Activated naive CD4-positive, alpha-beta T cell treated with anti-CD3 and anti-CD28 coated beads for 36 hours (primary cell): ENCODE measurements around the gene HGF. TPM values are rescaled to one million over a fixed set of nuclear protein-coding genes. Genes with fewer than 3 reads are reported as not detected.

ENCODE experiments used
- CTCF ChIA-PET: fragments of 350-600 bp; sonication (Branson Sonifier 250); formaldehyde crosslinking; loops from one replicate; lab custom pipeline; 2021; ENCODE audit warnings: antibody characterized with exemption; lab: Charles Lee
- DNase-seq: peaks from one replicate; pipeline ENCODE4 v3.0.0-alpha.2; 2020
- H3K27ac Mint-ChIP-seq: one replicate; pipeline ENCODE4 v1.8.0; 2021; ENCODE audit warnings: mild to moderate bottlenecking, mixed read lengths
- H3K27me3 Mint-ChIP-seq: one replicate; pipeline ENCODE4 v1.8.0; 2021; ENCODE audit warnings: low read depth, mixed read lengths
- H3K36me3 Mint-ChIP-seq: one replicate; pipeline ENCODE4 v1.8.0; 2021; ENCODE audit warnings: low read depth, mixed read lengths
- H3K4me1 Mint-ChIP-seq: one replicate; pipeline ENCODE4 v1.8.0; 2021; ENCODE audit warnings: low read depth, mixed read lengths
- H3K4me3 Mint-ChIP-seq: one replicate; pipeline ENCODE4 v1.8.0; 2021; ENCODE audit warnings: mild to moderate bottlenecking, moderate library complexity, mixed read lengths
- H3K9me3 Mint-ChIP-seq: one replicate; pipeline ENCODE4 v1.8.0; 2021; ENCODE audit warnings: mixed read lengths
- intact Hi-C: fragments of 100-400 bp; cut with micrococcal nuclease; formaldehyde crosslinking; loops from one replicate; pipeline ENCODE4 v1.15.1; 2023
- total RNA-seq, 2 experiments: library from RNA; stranded (reverse); gene quantifications; one replicate each; pipeline ENCODE4 v1.2.3, GENCODE V29; 2021

HGF gene
- total RNA-seq, 2 experiments from 2014 or later: not detected

DNA sequence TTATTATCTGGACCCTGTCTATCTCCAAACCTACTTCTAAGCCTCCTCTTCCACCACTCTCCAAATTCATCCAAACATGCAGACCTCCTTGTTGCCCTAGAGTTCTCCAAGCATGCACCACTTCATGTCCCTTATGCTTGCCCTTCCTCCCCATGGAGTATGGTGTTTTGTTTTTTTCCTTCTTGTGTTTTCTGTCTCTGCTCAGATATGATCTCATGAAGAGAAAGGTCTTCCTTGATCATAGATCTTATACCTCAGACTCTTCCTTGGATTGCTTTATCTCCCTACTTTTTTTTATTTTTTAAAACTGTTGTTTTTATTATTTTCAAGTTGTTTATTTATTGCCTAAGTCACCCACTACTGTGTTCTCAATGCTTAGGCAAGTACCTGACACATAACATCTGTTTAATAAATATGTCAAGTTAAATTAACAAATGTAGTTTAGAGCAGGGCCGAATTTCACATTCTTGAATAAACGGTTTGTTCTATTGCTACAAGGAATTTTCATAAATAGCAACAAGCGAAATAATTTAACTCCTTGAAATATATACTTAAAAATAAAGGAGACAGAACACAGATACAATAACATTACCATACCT is 84.5 kb downstream of the HGF start:
- no peak for DNase-seq
- Mint-ChIP-seq H3K27me3 (no peaks in the 10 kb centered on the region), H3K27ac (no peak overlapping the region), H3K36me3 (no peaks in the 10 kb centered on the region), H3K9me3 (peaks cover 4% of the 10 kb centered on the region), H3K4me1 (no peaks in the 10 kb centered on the region), H3K4me3 (no peak overlapping the region)
- intact Hi-C loops: no loop called here
- CTCF ChIA-PET: no interaction called here

DNA sequence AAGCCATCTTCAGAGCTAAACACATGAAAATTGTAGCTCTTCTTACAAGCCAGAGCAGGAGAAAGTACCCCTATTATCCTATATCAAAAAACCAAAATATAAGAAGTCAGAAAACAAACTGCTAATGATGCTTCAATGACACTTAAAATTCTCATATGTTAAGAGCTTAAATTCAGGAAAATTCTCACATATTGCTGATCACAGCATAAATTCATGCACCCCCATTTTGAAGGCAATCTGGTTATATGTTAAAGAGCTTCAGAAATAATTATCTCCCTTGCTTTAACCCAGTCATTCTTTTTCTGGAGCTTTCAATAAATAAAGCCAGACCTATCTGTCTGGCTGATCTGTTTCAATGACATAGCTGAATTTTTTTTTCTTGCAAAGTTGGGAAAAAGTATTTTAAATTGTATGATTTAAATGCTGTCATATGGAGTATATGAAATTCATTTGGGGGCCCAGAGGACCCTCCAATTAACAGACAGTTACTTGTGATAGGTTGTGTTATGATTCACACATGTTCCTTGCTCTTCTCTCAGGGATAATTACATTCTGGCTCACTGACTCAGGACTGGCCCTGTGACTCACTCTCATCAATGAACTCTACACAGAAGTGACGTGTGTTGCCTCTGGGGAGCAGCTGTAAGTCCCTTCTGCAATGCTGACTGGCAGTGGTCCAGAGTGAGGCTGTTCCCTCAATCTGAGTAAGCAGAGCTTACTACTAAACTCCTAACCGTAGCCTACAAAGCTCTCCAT is 85.2 kb downstream of the HGF start:
- H3K27me3 Mint-ChIP-seq: no peaks in the 10 kb centered on the region
- no peaks in the 10 kb centered on the region for H3K4me1 Mint-ChIP-seq
- no peak overlapping the region for H3K27ac Mint-ChIP-seq
- no peak overlapping the region for H3K4me3 Mint-ChIP-seq
- H3K36me3 Mint-ChIP-seq: no peaks in the 10 kb centered on the region
- CTCF ChIA-PET: interaction anchor here (0.7 kb wide), 1 partner anchor 841 kb away, joined by 6 read pairs; no protein-coding TSS in a partner anchor
- intact Hi-C loops: no loop called here
- peaks cover 4% of the 10 kb centered on the region for H3K9me3 Mint-ChIP-seq
- DNase-seq: peak; percentile 5

DNA sequence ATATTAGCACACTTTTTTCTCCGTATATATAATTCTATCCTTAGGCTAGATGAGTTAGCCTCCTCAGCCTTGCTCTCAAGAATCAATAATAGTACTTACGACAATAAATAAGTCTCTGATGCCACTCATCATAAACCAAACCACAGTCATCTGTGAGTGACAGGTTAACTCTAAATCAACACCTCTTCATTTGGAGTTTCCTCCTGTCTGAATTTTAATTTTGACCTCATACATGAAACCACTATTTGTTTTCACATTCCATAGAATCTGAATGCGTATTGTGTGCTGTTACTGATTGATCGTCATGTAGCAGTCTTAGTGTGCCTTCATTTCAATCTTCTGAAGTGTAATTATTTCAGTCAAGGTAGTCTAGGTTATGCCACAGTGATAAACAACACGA is 85.8 kb downstream of the HGF start:
- no peaks in the 10 kb centered on the region for H3K4me1 Mint-ChIP-seq
- no peaks in the 10 kb centered on the region for H3K27me3 Mint-ChIP-seq
- H3K9me3 Mint-ChIP-seq: peaks cover 4% of the 10 kb centered on the region
- no peaks in the 10 kb centered on the region for H3K36me3 Mint-ChIP-seq
- CTCF ChIA-PET: interaction anchor here (0.7 kb wide), 1 partner anchor 841 kb away, joined by 6 read pairs; no protein-coding TSS in a partner anchor
- H3K4me3 Mint-ChIP-seq: no peak overlapping the region
- intact Hi-C loops: no loop called here
- no peak for DNase-seq
- no peak overlapping the region for H3K27ac Mint-ChIP-seq

DNA sequence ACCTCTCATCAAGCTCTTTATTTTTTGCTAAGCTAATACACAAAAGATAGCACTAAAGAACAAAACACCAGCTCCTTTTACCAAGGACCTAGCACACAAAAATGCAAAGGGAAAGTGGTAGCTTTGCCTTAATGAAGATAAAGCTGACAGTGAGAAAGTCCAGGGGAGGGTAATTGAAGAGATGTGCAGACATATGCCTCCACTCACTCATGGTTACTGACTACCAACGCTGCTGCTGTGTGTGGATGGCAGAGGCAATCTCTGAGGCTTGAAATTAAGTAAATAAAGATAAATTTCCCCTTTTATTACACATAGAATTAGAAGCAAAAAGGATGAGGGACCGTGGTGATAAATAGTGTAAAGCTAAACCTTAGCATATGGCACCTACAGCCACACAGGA is 87.0 kb downstream of the HGF start:
- no peaks in the 10 kb centered on the region for H3K36me3 Mint-ChIP-seq
- CTCF ChIA-PET: no interaction called here
- H3K27me3 Mint-ChIP-seq: no peaks in the 10 kb centered on the region
- no peak overlapping the region for H3K4me3 Mint-ChIP-seq
- peaks cover 2% of the 10 kb centered on the region for H3K9me3 Mint-ChIP-seq
- DNase-seq: no peak
- no peaks in the 10 kb centered on the region for H3K4me1 Mint-ChIP-seq
- no peak overlapping the region for H3K27ac Mint-ChIP-seq
- intact Hi-C loops: no loop called here

DNA sequence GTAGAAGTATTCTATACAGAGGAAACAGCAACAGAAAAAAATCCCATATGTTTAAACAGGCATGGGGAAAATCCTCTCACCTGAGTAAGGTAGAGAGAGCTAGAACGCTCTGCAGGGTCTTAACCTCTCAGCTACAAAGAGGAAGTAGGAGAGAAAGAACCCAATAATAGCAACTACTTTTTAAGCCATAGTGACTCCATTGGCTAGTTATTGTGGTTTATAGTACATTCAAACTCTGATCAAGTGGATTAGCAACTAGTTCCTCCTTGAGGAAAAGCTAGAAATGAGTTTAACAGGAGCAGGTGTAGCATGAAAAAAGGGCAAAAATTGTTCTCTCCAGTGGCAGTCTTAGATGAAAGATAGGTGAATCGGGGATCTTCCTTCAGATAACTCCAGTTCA is 89.7 kb downstream of the HGF start:
- Mint-ChIP-seq H3K27ac (no peak overlapping the region), H3K9me3 (no peaks in the 10 kb centered on the region), H3K4me3 (no peak overlapping the region), H3K4me1 (no peaks in the 10 kb centered on the region), H3K36me3 (no peaks in the 10 kb centered on the region), H3K27me3 (no peaks in the 10 kb centered on the region)
- no peak for DNase-seq
- CTCF ChIA-PET: no interaction called here
- intact Hi-C loops: no loop called here

DNA sequence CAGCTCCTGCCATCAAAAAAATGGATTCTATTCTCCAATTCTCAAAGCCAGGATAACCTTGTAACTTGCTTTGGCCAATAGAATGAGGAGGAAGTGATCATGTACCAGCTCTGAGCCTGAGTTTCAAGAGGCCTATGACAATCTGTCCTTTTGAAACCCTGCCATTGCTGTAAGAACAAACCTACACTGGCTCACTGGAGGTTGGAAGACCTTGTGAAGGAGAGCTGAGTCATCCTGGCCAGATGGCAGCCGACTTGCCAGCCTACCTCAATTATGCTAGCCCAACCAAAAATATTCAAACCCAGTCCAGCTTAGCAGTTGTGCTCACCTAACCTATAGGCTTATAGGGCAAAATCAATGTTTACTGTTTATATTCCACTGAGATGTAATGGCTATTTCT is 93.0 kb downstream of the HGF start:
- H3K27me3 Mint-ChIP-seq: no peaks in the 10 kb centered on the region
- H3K4me3 Mint-ChIP-seq: no peak overlapping the region
- CTCF ChIA-PET: no interaction called here

DNA sequence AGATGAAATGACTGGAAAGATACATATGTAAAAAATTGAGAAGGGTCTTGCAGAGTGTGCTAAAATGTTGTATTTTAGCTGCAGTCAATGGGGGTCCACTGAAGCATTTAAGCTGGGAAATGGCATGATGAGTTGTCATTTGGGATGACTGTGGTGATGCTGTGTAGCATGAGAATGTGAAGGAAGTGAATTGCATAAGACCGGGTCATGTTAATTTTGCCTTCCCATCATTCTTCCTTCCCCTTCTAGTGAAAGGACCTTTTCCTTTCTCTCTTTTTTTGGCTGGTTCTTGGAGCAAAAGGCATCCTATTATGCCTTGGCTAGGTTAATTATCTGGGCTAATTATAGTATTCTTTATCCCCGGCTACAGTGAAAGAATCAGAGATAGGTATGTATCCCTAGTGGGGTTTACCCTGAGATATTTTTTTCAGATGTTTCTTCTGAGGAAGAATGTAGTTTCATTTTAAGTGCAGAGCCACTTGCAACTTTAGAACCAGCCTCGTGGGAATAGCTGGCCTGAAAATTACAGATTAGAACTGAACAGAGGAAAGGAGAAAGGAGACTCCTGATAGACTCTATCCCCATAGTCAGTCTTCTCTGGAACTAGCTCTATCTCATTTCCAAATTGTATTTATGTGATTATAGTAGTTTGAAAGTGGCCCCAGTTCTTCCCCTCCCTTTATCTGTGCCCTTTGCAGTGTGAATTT is 93.6 kb downstream of the HGF start:
- intact Hi-C loops: no loop called here
- no peaks in the 10 kb centered on the region for H3K36me3 Mint-ChIP-seq
- CTCF ChIA-PET: no interaction called here
- H3K9me3 Mint-ChIP-seq: peaks cover 3% of the 10 kb centered on the region
- no peak overlapping the region for H3K27ac Mint-ChIP-seq
- H3K4me3 Mint-ChIP-seq: no peak overlapping the region
- H3K4me1 Mint-ChIP-seq: no peaks in the 10 kb centered on the region
- no peak for DNase-seq
- no peaks in the 10 kb centered on the region for H3K27me3 Mint-ChIP-seq

More for the DNA sequence above, 93.0 kb downstream of the HGF start:
- Mint-ChIP-seq H3K9me3 (peaks cover 3% of the 10 kb centered on the region), H3K27ac (no peak overlapping the region), H3K4me1 (no peaks in the 10 kb centered on the region), H3K36me3 (no peaks in the 10 kb centered on the region)
- intact Hi-C loops: no loop called here
- no peak for DNase-seq

DNA sequence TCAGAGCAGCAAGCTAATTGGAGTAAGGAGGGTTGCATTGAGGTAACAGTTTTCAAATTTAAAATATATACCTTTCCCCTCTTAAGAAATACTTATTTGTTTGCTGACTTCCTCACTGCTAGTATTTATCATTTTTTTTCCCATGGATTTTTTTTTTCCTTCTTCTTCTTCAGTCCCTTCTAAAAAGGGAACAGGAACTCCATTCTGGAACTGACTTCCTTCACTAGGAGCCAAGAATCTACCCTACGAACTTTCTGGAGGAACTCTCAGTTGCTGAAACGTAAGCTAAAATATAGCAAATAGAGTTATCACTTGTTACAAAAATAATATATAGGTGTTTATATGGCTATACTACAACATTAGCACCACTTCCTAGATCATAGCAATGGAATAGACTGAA is 95.4 kb downstream of the HGF start:
- Mint-ChIP-seq H3K36me3 (no peaks in the 10 kb centered on the region), H3K27me3 (no peaks in the 10 kb centered on the region), H3K27ac (no peak overlapping the region), H3K4me1 (no peaks in the 10 kb centered on the region), H3K9me3 (peaks cover 3% of the 10 kb centered on the region), H3K4me3 (no peak overlapping the region)
- intact Hi-C loops: no loop called here
- CTCF ChIA-PET: interaction anchor here (0.6 kb wide), 1 partner anchor 813 kb away, joined by 3 read pairs; no protein-coding TSS in a partner anchor
- no peak for DNase-seq

DNA sequence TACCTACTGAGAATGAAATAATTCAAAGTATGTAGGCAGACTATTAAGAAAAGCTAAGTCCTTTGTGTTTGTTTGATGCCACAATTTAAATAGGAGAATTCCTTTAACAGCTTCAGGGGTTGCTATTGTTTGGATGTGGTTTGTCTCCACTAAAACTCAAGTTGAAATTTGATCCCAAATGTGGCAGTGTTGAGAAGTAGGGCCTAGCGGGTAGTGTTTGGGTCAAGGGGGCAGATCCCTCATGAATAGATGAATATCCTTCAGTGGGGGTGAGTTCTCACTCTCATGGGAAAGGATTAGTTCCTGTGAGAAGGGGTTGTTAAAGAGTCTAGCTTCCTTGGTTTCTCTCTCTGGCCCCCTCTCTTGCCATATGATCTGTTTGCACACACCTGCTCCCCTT is 97.0 kb downstream of the HGF start:
- intact Hi-C loops: no loop called here
- H3K4me1 Mint-ChIP-seq: no peaks in the 10 kb centered on the region

DNA sequence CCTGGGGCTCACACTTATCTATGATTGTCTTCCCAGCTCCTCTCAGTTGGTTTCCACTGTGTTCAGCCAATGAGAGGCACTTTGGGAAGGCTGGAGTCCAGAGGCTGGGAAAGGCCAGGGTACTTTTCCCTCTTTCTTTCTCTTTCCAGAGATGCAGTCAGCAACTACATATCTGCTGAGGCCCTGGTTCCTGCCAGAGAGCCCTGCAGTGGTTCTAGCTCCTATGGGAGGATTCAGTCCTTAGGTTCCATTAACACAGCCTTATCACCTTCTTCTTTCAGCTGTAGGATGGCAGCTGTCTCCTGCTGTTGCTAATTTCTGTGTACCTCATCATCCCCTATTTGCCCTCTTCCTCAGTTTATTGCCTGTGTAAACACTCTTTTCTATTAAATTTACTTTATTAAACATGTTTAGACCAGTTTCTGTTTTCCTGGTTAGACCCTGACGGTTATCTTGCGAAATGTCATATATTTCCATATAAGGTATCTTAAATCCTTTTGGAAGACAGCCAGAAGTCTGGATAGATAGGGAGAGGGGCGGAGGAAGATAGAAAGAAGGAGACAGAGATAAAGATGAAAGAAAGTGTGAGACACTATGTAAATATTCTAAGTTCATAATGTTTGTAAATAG is 100.3 kb downstream of the HGF start:
- no peaks in the 10 kb centered on the region for H3K4me1 Mint-ChIP-seq
- no peaks in the 10 kb centered on the region for H3K36me3 Mint-ChIP-seq
- CTCF ChIA-PET: no interaction called here

More for the DNA sequence above, 97.0 kb downstream of the HGF start:
- no peak overlapping the region for H3K27ac Mint-ChIP-seq
- no peak overlapping the region for H3K4me3 Mint-ChIP-seq
- CTCF ChIA-PET: no interaction called here
- no peaks in the 10 kb centered on the region for H3K36me3 Mint-ChIP-seq
- no peaks in the 10 kb centered on the region for H3K27me3 Mint-ChIP-seq
- H3K9me3 Mint-ChIP-seq: peaks cover 3% of the 10 kb centered on the region
- no peak for DNase-seq

DNA sequence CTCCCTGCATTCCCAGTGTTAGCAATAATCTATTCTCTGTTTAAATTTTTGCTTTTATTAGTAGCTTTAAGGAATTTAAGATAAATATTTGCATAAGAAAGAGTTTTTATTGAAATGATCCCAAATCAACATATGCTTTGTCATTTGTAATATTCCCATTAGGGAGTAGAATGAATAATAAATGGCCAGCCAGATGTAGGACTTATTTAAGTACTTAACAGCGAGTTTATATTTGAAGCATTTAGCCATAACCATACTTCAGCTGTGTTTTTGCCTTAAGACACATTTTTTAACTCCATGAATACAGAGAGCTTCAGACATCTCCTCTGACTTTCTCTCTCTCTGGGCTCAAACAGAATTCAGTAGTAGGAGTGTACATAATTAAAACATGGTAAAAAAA is 103.6 kb downstream of the HGF start:
- Mint-ChIP-seq H3K4me1 (no peaks in the 10 kb centered on the region), H3K27me3 (no peaks in the 10 kb centered on the region), H3K36me3 (no peaks in the 10 kb centered on the region), H3K9me3 (no peaks in the 10 kb centered on the region), H3K4me3 (no peak overlapping the region), H3K27ac (no peak overlapping the region)
- CTCF ChIA-PET: no interaction called here
- DNase-seq: no peak
- intact Hi-C loops: no loop called here

More for the DNA sequence above, 100.3 kb downstream of the HGF start:
- no peaks in the 10 kb centered on the region for H3K27me3 Mint-ChIP-seq
- DNase-seq: no peak
- intact Hi-C loops: no loop called here
- H3K4me3 Mint-ChIP-seq: no peak overlapping the region
- H3K27ac Mint-ChIP-seq: no peak overlapping the region
- peaks cover 3% of the 10 kb centered on the region for H3K9me3 Mint-ChIP-seq

DNA sequence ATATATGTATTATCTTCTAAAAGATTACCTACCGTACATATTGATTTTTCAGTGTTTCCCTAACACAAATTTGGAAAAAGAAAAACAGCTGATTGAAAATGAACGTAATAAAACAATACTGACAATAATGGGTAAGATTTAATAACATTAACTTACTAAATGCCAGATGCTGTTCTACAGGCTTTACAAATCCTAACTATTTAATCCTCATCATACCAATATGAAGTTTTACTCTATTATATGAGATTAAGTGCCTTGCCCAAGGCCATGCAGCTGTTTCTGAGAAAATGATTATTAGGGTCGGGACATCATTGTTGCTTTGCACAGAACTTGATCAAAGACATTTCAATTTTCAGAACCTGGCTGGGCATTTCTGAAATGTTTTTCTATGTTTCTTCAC is 104.6 kb downstream of the HGF start:
- Mint-ChIP-seq H3K9me3 (peaks cover 1% of the 10 kb centered on the region), H3K4me3 (no peak overlapping the region), H3K27me3 (no peaks in the 10 kb centered on the region), H3K27ac (no peak overlapping the region), H3K36me3 (no peaks in the 10 kb centered on the region), H3K4me1 (no peaks in the 10 kb centered on the region)
- DNase-seq: no peak
- CTCF ChIA-PET: no interaction called here
- intact Hi-C loops: no loop called here
